Measurements from ENCODE around the gene ELL. TPM values are rescaled to one million over a fixed set of nuclear protein-coding genes. Genes with fewer than 3 reads are reported as not detected.

ELL gene
- total and polyA plus RNA-seq, 9 of the 15 experiments (the other 6 are each of a cell fraction or from before 2014, with no cell fraction given), result 0.24 to 22.5 (median 4.1) TPM

DNA sequence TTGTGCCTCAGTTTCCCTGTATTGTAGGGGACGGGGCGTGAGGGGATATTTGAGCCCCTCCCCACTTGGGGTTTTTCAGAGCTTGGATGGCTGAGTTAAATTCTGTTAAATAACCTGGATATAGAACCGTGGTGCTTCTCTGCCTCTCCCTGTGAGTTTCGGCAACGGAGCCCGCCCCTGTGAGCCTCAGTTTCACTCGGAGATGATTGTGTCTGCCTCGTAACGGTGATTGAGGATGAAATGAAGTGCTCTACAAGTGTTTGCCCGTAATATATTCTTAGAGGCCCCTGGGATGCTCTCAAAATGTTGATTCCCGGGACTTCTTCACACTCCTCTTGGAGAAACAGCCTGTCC lies 36.3 kb upstream of the ELL start (continued):
- TF ChIP-seq RERE (CRISPR knock-in tag; IDR thresholded peaks at IDR 0.05; ENCODE audit: borderline replicate concordance) (no peak), NR2C2 (CRISPR knock-in tag; IDR thresholded peaks at IDR 0.05) (no peak), NR2C2 (tag; IDR thresholded peaks at IDR 0.05) (peak; percentile 25), MCM3 (IDR thresholded peaks at IDR 0.05) (no peak), PHF21A (IDR thresholded peaks at IDR 0.05; ENCODE audit: borderline replicate concordance, low read depth) (no peak), NCOA6 (IDR thresholded peaks at IDR 0.05) (no peak), SUPT5H (IDR thresholded peaks at IDR 0.05) (no peak), MXI1 (IDR thresholded peaks at IDR 0.05; ENCODE audit: low read depth, low read length) (no peak), PRMT5 (CRISPR knock-in tag; IDR thresholded peaks at IDR 0.05) (no peak), CAMTA2 (CRISPR knock-in tag; conservative IDR thresholded peaks at IDR 0.05) (no peak), SETDB1 (IDR thresholded peaks at IDR 0.05; ENCODE audit: low read length) (no peak), TAL1 (IDR thresholded peaks at IDR 0.05) (no peak), SRSF9 (IDR thresholded peaks at IDR 0.05; ENCODE audit: borderline replicate concordance, low read depth, low read length) (no peak), RBM15 (IDR thresholded peaks at IDR 0.05; ENCODE audit: insufficient read depth, low read length) (no peak), SMARCA5 (IDR thresholded peaks at IDR 0.05) (0 out of 2 replicates have a peak, but pooled peaks have one; percentile 12), SNIP1 (IDR thresholded peaks at IDR 0.05; ENCODE audit: low read depth) (no peak), EHMT2 (IDR thresholded peaks at IDR 0.05) (no peak), ZFP1 (CRISPR knock-in tag; IDR thresholded peaks at IDR 0.05) (no peak), NR1H2 (CRISPR knock-in tag; IDR thresholded peaks at IDR 0.05) (no peak), ZNF12 (CRISPR knock-in tag; IDR thresholded peaks at IDR 0.05) (0 out of 2 replicates have a peak, but pooled peaks have one; percentile 12)
- TF ChIP-seq, protein P1, sequence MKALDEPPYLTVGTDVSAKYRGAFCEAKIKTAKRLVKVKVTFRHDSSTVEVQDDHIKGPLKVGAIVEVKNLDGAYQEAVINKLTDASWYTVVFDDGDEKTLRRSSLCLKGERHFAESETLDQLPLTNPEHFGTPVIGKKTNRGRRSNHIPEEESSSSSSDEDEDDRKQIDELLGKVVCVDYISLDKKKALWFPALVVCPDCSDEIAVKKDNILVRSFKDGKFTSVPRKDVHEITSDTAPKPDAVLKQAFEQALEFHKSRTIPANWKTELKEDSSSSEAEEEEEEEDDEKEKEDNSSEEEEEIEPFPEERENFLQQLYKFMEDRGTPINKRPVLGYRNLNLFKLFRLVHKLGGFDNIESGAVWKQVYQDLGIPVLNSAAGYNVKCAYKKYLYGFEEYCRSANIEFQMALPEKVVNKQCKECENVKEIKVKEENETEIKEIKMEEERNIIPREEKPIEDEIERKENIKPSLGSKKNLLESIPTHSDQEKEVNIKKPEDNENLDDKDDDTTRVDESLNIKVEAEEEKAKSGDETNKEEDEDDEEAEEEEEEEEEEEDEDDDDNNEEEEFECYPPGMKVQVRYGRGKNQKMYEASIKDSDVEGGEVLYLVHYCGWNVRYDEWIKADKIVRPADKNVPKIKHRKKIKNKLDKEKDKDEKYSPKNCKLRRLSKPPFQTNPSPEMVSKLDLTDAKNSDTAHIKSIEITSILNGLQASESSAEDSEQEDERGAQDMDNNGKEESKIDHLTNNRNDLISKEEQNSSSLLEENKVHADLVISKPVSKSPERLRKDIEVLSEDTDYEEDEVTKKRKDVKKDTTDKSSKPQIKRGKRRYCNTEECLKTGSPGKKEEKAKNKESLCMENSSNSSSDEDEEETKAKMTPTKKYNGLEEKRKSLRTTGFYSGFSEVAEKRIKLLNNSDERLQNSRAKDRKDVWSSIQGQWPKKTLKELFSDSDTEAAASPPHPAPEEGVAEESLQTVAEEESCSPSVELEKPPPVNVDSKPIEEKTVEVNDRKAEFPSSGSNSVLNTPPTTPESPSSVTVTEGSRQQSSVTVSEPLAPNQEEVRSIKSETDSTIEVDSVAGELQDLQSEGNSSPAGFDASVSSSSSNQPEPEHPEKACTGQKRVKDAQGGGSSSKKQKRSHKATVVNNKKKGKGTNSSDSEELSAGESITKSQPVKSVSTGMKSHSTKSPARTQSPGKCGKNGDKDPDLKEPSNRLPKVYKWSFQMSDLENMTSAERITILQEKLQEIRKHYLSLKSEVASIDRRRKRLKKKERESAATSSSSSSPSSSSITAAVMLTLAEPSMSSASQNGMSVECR (CRISPR knock-in tag; IDR thresholded peaks at IDR 0.05), result peak; percentile 36; the same call in 1 of the 2 replicates
- TF ChIP-seq, protein P2, sequence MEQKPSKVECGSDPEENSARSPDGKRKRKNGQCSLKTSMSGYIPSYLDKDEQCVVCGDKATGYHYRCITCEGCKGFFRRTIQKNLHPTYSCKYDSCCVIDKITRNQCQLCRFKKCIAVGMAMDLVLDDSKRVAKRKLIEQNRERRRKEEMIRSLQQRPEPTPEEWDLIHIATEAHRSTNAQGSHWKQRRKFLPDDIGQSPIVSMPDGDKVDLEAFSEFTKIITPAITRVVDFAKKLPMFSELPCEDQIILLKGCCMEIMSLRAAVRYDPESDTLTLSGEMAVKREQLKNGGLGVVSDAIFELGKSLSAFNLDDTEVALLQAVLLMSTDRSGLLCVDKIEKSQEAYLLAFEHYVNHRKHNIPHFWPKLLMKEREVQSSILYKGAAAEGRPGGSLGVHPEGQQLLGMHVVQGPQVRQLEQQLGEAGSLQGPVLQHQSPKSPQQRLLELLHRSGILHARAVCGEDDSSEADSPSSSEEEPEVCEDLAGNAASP (IDR thresholded peaks at IDR 0.05), result no peak
